Trophoblast cell (in vitro differentiated cells and primary cell): ENCODE results near the gene CMTM4.

Experiments
- DNase-seq, 2 donors: peaks; one replicate each; pipeline ENCODE4 v3.0.0-alpha.2; 2016
- H2AFZ ChIP-seq: 2 replicates; pipeline ENCODE4 v1.6.1; 2013; ENCODE audit warnings: low read length, moderate library complexity, mild to moderate bottlenecking; ENCODE audit not compliant: insufficient read depth, poor library complexity
- H2AK5ac ChIP-seq: 2 replicates; pipeline ENCODE4 v1.6.1; 2013; ENCODE audit warnings: mild to moderate bottlenecking, low read length
- H2BK120ac ChIP-seq: 2 replicates; pipeline ENCODE4 v1.6.1; 2013; ENCODE audit warnings: low read length, mild to moderate bottlenecking, moderate library complexity; ENCODE audit not compliant: insufficient read depth, poor library complexity
- H2BK12ac ChIP-seq: 2 replicates; pipeline ENCODE4 v1.6.1; 2013; ENCODE audit warnings: mild to moderate bottlenecking, low read length, moderate library complexity
- H2BK5ac ChIP-seq: 2 replicates; pipeline ENCODE4 v1.6.1; 2013; ENCODE audit warnings: low read length, low read depth, moderate library complexity, mild to moderate bottlenecking; ENCODE audit not compliant: poor library complexity
- H3K14ac ChIP-seq: 2 replicates; pipeline ENCODE4 v1.6.1; 2013; ENCODE audit warnings: mild to moderate bottlenecking, low read length
- H3K18ac ChIP-seq: 2 replicates; pipeline ENCODE4 v1.6.1; 2013; ENCODE audit warnings: mild to moderate bottlenecking, low read length
- H3K23ac ChIP-seq: 2 replicates; pipeline ENCODE4 v1.6.1; 2013; ENCODE audit warnings: low read length
- H3K27ac ChIP-seq: 2 replicates; pipeline ENCODE4 v1.5.1; 2013; ENCODE audit warnings: low read depth, mild to moderate bottlenecking, inconsistent platforms, low read length, moderate library complexity
- H3K27me3 ChIP-seq: 2 replicates; pipeline ENCODE4 v1.6.1; 2013; ENCODE audit warnings: inconsistent platforms, mild to moderate bottlenecking, low read length, moderate library complexity; ENCODE audit not compliant: insufficient read depth
- H3K36me3 ChIP-seq, 2 experiments: 1 replicate in 1 of 2; 2 replicates in 1 of 2; pipeline ENCODE4 v1.6.1; 2013; ENCODE audit warnings: low read length in 2 of 2, mild to moderate bottlenecking in 2 of 2, moderate library complexity in 1 of 2; ENCODE audit not compliant: insufficient read depth in 2 of 2, control insufficient read depth in 1 of 2
- H3K4ac ChIP-seq: 2 replicates; pipeline ENCODE4 v1.6.1; 2013; ENCODE audit warnings: low read depth, mild to moderate bottlenecking, low read length, moderate library complexity
- H3K4me1 ChIP-seq, 2 experiments: 1 replicate in 1 of 2; 2 replicates in 1 of 2; pipeline ENCODE4 v1.6.1; 2013; ENCODE audit warnings: low read length in 2 of 2, mild to moderate bottlenecking in 2 of 2, moderate library complexity in 1 of 2; ENCODE audit not compliant: insufficient read depth in 2 of 2, control insufficient read depth in 1 of 2
- H3K4me2 ChIP-seq: 2 replicates; pipeline ENCODE4 v1.6.1; 2013; ENCODE audit warnings: inconsistent platforms, mild to moderate bottlenecking, low read length, moderate library complexity
- H3K4me3 ChIP-seq: 2 replicates; pipeline ENCODE4 v1.5.1; 2013; ENCODE audit warnings: mild to moderate bottlenecking, low read depth, low read length, inconsistent platforms
- H3K79me1 ChIP-seq: one replicate; pipeline ENCODE4 v1.6.1; 2013; ENCODE audit warnings: low read length
- H3K79me2 ChIP-seq: 2 replicates; pipeline ENCODE4 v1.6.1; 2013; ENCODE audit warnings: low read length, mild to moderate bottlenecking; ENCODE audit not compliant: control insufficient read depth, insufficient read depth, poor library complexity
- H3K9ac ChIP-seq: 2 replicates; pipeline ENCODE4 v1.6.1; 2013; ENCODE audit warnings: mild to moderate bottlenecking, low read length
- H3K9me3 ChIP-seq: 2 replicates; pipeline ENCODE4 v1.6.1; 2013; ENCODE audit warnings: low read depth, mild to moderate bottlenecking, control low read depth, inconsistent platforms, low read length; ENCODE audit not compliant: insufficient read depth
- H4K12ac ChIP-seq: 2 replicates; pipeline ENCODE4 v1.6.1; 2013; ENCODE audit warnings: low read depth, mild to moderate bottlenecking, low read length, moderate library complexity
- H4K8ac ChIP-seq: 2 replicates; pipeline ENCODE4 v1.6.1; 2013; ENCODE audit warnings: low read depth, mild to moderate bottlenecking, low read length, moderate library complexity
- H4K91ac ChIP-seq: one replicate; pipeline ENCODE4 v1.6.1; 2013; ENCODE audit warnings: low read depth, mild to moderate bottlenecking, low read length, moderate library complexity
- WGBS: extraction: QIAGEN DNeasy Blood & Tissue Kit; methylation state at CpG from one replicate; pipeline ENCODE4 v1.1.7; 2013; ENCODE audit warnings: missing lambda C conversion rate; ENCODE audit not compliant: insufficient read length, insufficient coverage; ENCODE audit errors: extremely low coverage; 5-methylcytosine and 5-hydroxymethylcytosine counted together

Gene CMTM4

GRCh38 chr16:66699898-66700297, 3.4 kb upstream of the CMTM4 start:
- Histone ChIP-seq H3K79me1 (peaks cover 13% of the 10 kb centered on the region), H3K9me3 (no peaks in the 10 kb centered on the region), H4K8ac (no peak overlapping the region), H2BK12ac (no peak overlapping the region), H3K4me2 (no peak overlapping the region), H3K36me3 (no peaks in the 10 kb centered on the region), H3K4me1 (peaks cover 15 to 19% of the 10 kb centered on the region in 2 experiments), H3K14ac (no peak overlapping the region), H3K4me3 (no peak overlapping the region), H3K79me2 (peaks cover 11% of the 10 kb centered on the region), H2BK5ac (no peak overlapping the region), H3K27ac (no peak overlapping the region), H3K27me3 (no peaks in the 10 kb centered on the region), H3K18ac (no peak overlapping the region), H3K4ac (no peak overlapping the region), H3K9ac (no peak overlapping the region), H4K91ac (no peak overlapping the region), H2AK5ac (no peak overlapping the region), H4K12ac (no peak overlapping the region), H3K23ac (no peak overlapping the region), H2AFZ (no peak overlapping the region), H2BK120ac (no peak overlapping the region)
- no peak for DNase-seq
- WGBS: no CpG with 5 or more reads among the region's 1 CpG

- Histone ChIP-seq H2AK5ac (no peak overlapping the region), H3K4me2 (no peak overlapping the region), H3K18ac (no peak overlapping the region), H3K23ac (no peak overlapping the region), H3K9ac (no peak overlapping the region), H4K12ac (no peak overlapping the region), H2AFZ (no peak overlapping the region), H3K9me3 (no peaks in the 10 kb centered on the region), H3K4me3 (no peak overlapping the region), H2BK5ac (no peak overlapping the region), H2BK12ac (no peak overlapping the region), H3K14ac (no peak overlapping the region), H3K27ac (no peak overlapping the region), H2BK120ac (no peak overlapping the region), H4K8ac (no peak overlapping the region), H4K91ac (no peak overlapping the region), H3K4ac (no peak overlapping the region), H3K4me1 (peaks cover 11 to 13% of the 10 kb centered on the region in 2 experiments), H3K36me3 (no peaks in the 10 kb centered on the region), H3K27me3 (no peaks in the 10 kb centered on the region), H3K79me1 (peaks cover 10% of the 10 kb centered on the region), H3K79me2 (peaks cover 11% of the 10 kb centered on the region)
- no peak for DNase-seq
- no CpG with 5 or more reads among the region's 7 CpGs for WGBS
Measured at GRCh38 chr16:66698046-66698445, 1.5 kb upstream of the CMTM4 start.

- Histone ChIP-seq H3K27me3 (no peaks in the 10 kb centered on the region), H4K8ac (peak overlapping the region; percentile 72), H3K9me3 (no peaks in the 10 kb centered on the region), H3K4me2 (peak overlapping the region; percentile 96), H4K91ac (peak overlapping the region; percentile 87), H3K9ac (peak overlapping the region; percentile 87), H3K36me3 (no peaks in the 10 kb centered on the region), H4K12ac (peak overlapping the region; percentile 79), H3K23ac (no peak overlapping the region), H2AK5ac (peak overlapping the region; percentile 43), H3K79me1 (peaks cover 8% of the 10 kb centered on the region), H2BK5ac (peak overlapping the region; percentile 14), H3K14ac (peak overlapping the region; percentile 86), H3K4ac (peak overlapping the region; percentile 60), H3K4me1 (peaks cover 10 to 11% of the 10 kb centered on the region in 2 experiments), H2BK120ac (peak overlapping the region; percentile 52), H3K4me3 (peak overlapping the region; percentile 86), H2AFZ (peak overlapping the region; percentile 61), H3K79me2 (peaks cover 11% of the 10 kb centered on the region), H2BK12ac (no peak overlapping the region), H3K18ac (peak overlapping the region; percentile 93), H3K27ac (peak overlapping the region; percentile 38)
- no CpG with 5 or more reads among the region's 91 CpGs for WGBS
- DNase-seq: peak; percentile 51 to 63
Measured at GRCh38 chr16:66695935-66696668, 441 bp downstream of the CMTM4 start.

- no peak overlapping the region for H2BK5ac ChIP-seq
- peak overlapping the region; percentile 86 for H3K4me3 ChIP-seq
- H4K91ac ChIP-seq: no peak overlapping the region
- H2AFZ ChIP-seq: peak overlapping the region; percentile 61
- peak overlapping the region; percentile 79 for H4K12ac ChIP-seq
- peaks cover 11% of the 10 kb centered on the region for H3K79me2 ChIP-seq
- DNase-seq: no peak
- no peaks in the 10 kb centered on the region for H3K36me3 ChIP-seq
- no peak overlapping the region for H3K27ac ChIP-seq
- peaks cover 10 to 11% of the 10 kb centered on the region in 2 experiments for H3K4me1 ChIP-seq
- H3K27me3 ChIP-seq: no peaks in the 10 kb centered on the region
- no peak overlapping the region for H2BK12ac ChIP-seq
- H2BK120ac ChIP-seq: no peak overlapping the region
- peak overlapping the region; percentile 54 for H3K9ac ChIP-seq
- H3K14ac ChIP-seq: peak overlapping the region; percentile 86
- peak overlapping the region; percentile 12 for H4K8ac ChIP-seq
- peak overlapping the region; percentile 96 for H3K4me2 ChIP-seq
- H3K23ac ChIP-seq: no peak overlapping the region
- no peaks in the 10 kb centered on the region for H3K9me3 ChIP-seq
- no CpG with 5 or more reads among the region's 8 CpGs for WGBS
- H3K79me1 ChIP-seq: peaks cover 8% of the 10 kb centered on the region
- H3K4ac ChIP-seq: peak overlapping the region; percentile 60
- no peak overlapping the region for H2AK5ac ChIP-seq
- peak overlapping the region; percentile 93 for H3K18ac ChIP-seq
Measured at GRCh38 chr16:66695471-66695934, 1.0 kb downstream of the CMTM4 start.
